Spleen (tissue), 11 donors: ENCODE data around the gene UBE2E2. TPM values are rescaled to one million over a fixed set of nuclear protein-coding genes. Genes with fewer than 3 reads are reported as not detected.

ENCODE experiments used
- DNase-seq: peaks from one replicate; pipeline ENCODE4 v3.0.0-alpha.2; 2020
- H3K27ac ChIP-seq, 8 donors: fragments of 200-600 bp; sonication (generic) in 7 of 8; 1 replicate in 4 of 8; 2 replicates in 4 of 8; pipeline versions ENCODE4 v1.5.0 to v1.8.0; 2016 to 2021; ENCODE audit warnings: inconsistent platforms in 4 of 8, mild to moderate bottlenecking in 4 of 8, moderate library complexity in 1 of 8
- H3K27me3 ChIP-seq, 7 donors: fragments of 200-600 bp; sonication (generic) in 6 of 7; replicated peaks in 1 of 7; 1 replicate in 4 of 7; 2 replicates in 3 of 7; pipeline versions ENCODE4 v1.5.0 to v1.8.0; 2016 to 2021; ENCODE audit warnings: inconsistent platforms in 3 of 7, mild to moderate bottlenecking in 1 of 7
- H3K36me3 ChIP-seq, 6 donors: fragments of 200-600 bp; sonication (generic) in 5 of 6; 1 replicate in 4 of 6; 2 replicates in 2 of 6; pipeline versions ENCODE4 v1.5.0 to v1.8.0; 2016 to 2021; ENCODE audit warnings: inconsistent platforms in 2 of 6
- H3K4me1 ChIP-seq, 6 donors: fragments of 200-600 bp; sonication (generic) in 5 of 6; 1 replicate in 3 of 6; 2 replicates in 3 of 6; pipeline versions ENCODE4 v1.5.0 to v1.8.0; 2016 to 2021; ENCODE audit warnings: inconsistent platforms in 3 of 6
- H3K4me3 ChIP-seq, 8 donors: fragments of 200-600 bp; sonication (generic) in 7 of 8; 1 replicate in 4 of 8; 2 replicates in 4 of 8; pipeline versions ENCODE4 v1.5.0 to v1.8.0; 2016 to 2021; ENCODE audit warnings: inconsistent platforms in 4 of 8, mild to moderate bottlenecking in 4 of 8, moderate library complexity in 2 of 8
- H3K9me3 ChIP-seq, 8 donors: fragments of 200-600 bp; sonication (generic) in 7 of 8; 1 replicate in 4 of 8; 2 replicates in 4 of 8; pipeline versions ENCODE4 v1.5.0 to v1.8.0; 2016 to 2021; ENCODE audit warnings: inconsistent platforms in 4 of 8
- POLR2A ChIP-seq, 3 donors: fragments of 450-650 bp; IDR thresholded peaks; one replicate each; pipeline ENCODE4 v1.5.1; 2017; ENCODE audit warnings: antibody characterized with exemption in 3 of 3, mild to moderate bottlenecking in 1 of 3
- POLR2AphosphoS5 ChIP-seq, 3 donors: sonication (generic); formaldehyde crosslinking; IDR thresholded peaks; one replicate each; pipeline ENCODE4 v1.5.1; 2017; ENCODE audit warnings: antibody characterized with exemption in 3 of 3
- WGBS, 5 donors: extraction: QIAGEN DNeasy Blood & Tissue Kit in 3 of 5; methylation state at CpG; one replicate each; pipeline versions ENCODE4 v1.1.5 to v1.1.7; 2013 to 2018; 5-methylcytosine and 5-hydroxymethylcytosine counted together
- intact Hi-C: fragments of 100-400 bp; cut with DNase I; formaldehyde crosslinking; loops from one replicate; pipeline ENCODE4 v1.15.0; 2023; ENCODE audit warnings: low total_unique reads
- polyA plus RNA-seq, 3 donors: library from polyadenylated mRNA; stranded (reverse); fragments of 200-250 nt; gene quantifications; one replicate each; pipeline ENCODE4 v1.2.1, GENCODE V29; 2013
- total RNA-seq, 7 donors: library from RNA; depleted of rRNA in 3 of 7; stranded (reverse); fragments of >200 nt in 3 of 7; fragmentation: NEBNext Ultra II Directional in 4 of 7; extraction: Animal tissue kit (Norgen Biotek cat#: 25700) in 4 of 7; gene quantifications; one replicate each; pipeline versions ENCODE4 v1.1.0 to v1.2.1, GENCODE V29; 2016 to 2021
- TF ChIP-seq, protein P1 (sequence below), 11 experiments: fragments of 200-600 bp in 7 of 11; fragments of 450-650 bp in 4 of 11; sonication (generic) in 4 of 11; IDR thresholded peaks in 8 of 11; conservative IDR thresholded peaks in 3 of 11; 1 replicate in 7 of 11; 2 replicates in 4 of 11; pipeline versions ENCODE4 v1.4.0 to v1.8.0; 2016 to 2021; ENCODE audit warnings: antibody characterized with exemption in 11 of 11, inconsistent platforms in 4 of 11, mild to moderate bottlenecking in 1 of 11
- donor health status: healthy with polysubstance abuse.
- donor health status: DM: no; HTN: no; CAD: no; lungs with moderate emphysema.
- donor health status: DM: no; HTN: no; CAD: no.
- donor health status: Bipolar disorder and iron deficiency.
- donor health status: healthy.
- donor health status: DM: no; HTN: no; CAD: no.
- donor health status: DM: yes; HTN: yes; CAD: no.

UBE2E2 gene
- total and polyA plus RNA-seq, 10 donors: 27.9 to 87.6 (median 41.2) TPM

- 71 to 94% (median 86%) methylated on average over 4 of the region's 4 CpGs for WGBS, 5 donors
- H3K27ac ChIP-seq: no peak overlapping the region
- TF ChIP-seq POLR2A (IDR thresholded peaks at IDR 0.05) (no peak), POLR2AphosphoS5 (IDR thresholded peaks at IDR 0.05) (no peak)
- TF ChIP-seq, protein P1, sequence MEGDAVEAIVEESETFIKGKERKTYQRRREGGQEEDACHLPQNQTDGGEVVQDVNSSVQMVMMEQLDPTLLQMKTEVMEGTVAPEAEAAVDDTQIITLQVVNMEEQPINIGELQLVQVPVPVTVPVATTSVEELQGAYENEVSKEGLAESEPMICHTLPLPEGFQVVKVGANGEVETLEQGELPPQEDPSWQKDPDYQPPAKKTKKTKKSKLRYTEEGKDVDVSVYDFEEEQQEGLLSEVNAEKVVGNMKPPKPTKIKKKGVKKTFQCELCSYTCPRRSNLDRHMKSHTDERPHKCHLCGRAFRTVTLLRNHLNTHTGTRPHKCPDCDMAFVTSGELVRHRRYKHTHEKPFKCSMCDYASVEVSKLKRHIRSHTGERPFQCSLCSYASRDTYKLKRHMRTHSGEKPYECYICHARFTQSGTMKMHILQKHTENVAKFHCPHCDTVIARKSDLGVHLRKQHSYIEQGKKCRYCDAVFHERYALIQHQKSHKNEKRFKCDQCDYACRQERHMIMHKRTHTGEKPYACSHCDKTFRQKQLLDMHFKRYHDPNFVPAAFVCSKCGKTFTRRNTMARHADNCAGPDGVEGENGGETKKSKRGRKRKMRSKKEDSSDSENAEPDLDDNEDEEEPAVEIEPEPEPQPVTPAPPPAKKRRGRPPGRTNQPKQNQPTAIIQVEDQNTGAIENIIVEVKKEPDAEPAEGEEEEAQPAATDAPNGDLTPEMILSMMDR (IDR thresholded peaks at IDR 0.05 in 8 of 11, conservative IDR thresholded peaks at IDR 0.05 in 3 of 11): no peak
- H3K9me3 ChIP-seq: peaks cover 0 to 39% (median 35%) of the 10 kb centered on the region in 8 donors
- H3K4me3 ChIP-seq: no peak overlapping the region
- peaks cover 0 to 27% (median 0%) of the 10 kb centered on the region in 6 donors for H3K36me3 ChIP-seq
- no peak for DNase-seq
- intact Hi-C loops: no loop called here
- H3K4me1 ChIP-seq: peaks cover 0 to 7% (median 0%) of the 10 kb centered on the region in 6 donors
- no peaks in the 10 kb centered on the region for H3K27me3 ChIP-seq
Measured at GRCh38 chr3:23484386-23484785, 281.3 kb downstream of the UBE2E2 start.

DNA sequence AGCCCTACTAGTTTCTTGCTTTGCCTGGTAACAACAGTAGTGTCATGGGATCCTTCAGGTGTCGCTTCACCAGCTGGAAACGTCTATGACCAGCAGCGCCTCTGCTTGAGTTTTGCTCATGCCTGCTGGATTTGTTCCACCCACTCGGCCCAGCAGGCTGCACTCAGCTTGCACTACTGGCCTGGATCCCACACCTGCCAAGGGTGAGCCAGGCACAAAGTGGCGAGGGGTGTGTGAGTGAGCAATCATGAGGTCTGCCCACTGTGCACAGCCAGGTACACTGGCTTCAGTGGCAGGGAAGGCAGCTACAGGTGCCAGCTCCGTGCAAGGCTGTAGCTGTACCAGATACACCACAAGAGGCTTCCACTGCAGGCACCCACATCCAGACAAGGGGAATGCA, 282.8 kb downstream of the UBE2E2 start:
- no peak overlapping the region for H3K4me3 ChIP-seq
- no peak overlapping the region for H3K27ac ChIP-seq
- peaks cover 0 to 7% (median 0%) of the 10 kb centered on the region in 6 donors for H3K4me1 ChIP-seq
- peak; percentile 62 for DNase-seq
- peaks cover 0 to 17% (median 0%) of the 10 kb centered on the region in 6 donors for H3K36me3 ChIP-seq
- H3K27me3 ChIP-seq: no peaks in the 10 kb centered on the region
- TF ChIP-seq, protein P1 (IDR thresholded peaks at IDR 0.05 in 8 of 11, conservative IDR thresholded peaks at IDR 0.05 in 3 of 11): no peak
- no peak for TF ChIP-seq POLR2A (IDR thresholded peaks at IDR 0.05)
- no peak for TF ChIP-seq POLR2AphosphoS5 (IDR thresholded peaks at IDR 0.05)
- peaks cover 0 to 28% (median 25%) of the 10 kb centered on the region in 8 donors for H3K9me3 ChIP-seq
- intact Hi-C loops: no loop called here
- WGBS, 5 donors: 81 to 99% (median 95%) methylated on average over 5 to 6 of the region's 6 CpGs

- no peak overlapping the region for H3K27ac ChIP-seq
- peaks cover 0 to 28% (median 25%) of the 10 kb centered on the region in 8 donors for H3K9me3 ChIP-seq
- TF ChIP-seq, protein P1 (IDR thresholded peaks at IDR 0.05 in 8 of 11, conservative IDR thresholded peaks at IDR 0.05 in 3 of 11): no peak
- TF ChIP-seq POLR2A (IDR thresholded peaks at IDR 0.05) (no peak), POLR2AphosphoS5 (IDR thresholded peaks at IDR 0.05) (peak in 1 of 3 donors; percentile 9)
- WGBS, 5 donors: 76 to 99% (median 94%) methylated on average over 7 to 9 of the region's 9 CpGs
- H3K36me3 ChIP-seq: peaks cover 0 to 17% (median 0%) of the 10 kb centered on the region in 6 donors
- peaks cover 0 to 7% (median 0%) of the 10 kb centered on the region in 6 donors for H3K4me1 ChIP-seq
- no peaks in the 10 kb centered on the region for H3K27me3 ChIP-seq
- peak; percentile 56 for DNase-seq
- H3K4me3 ChIP-seq: no peak overlapping the region
- intact Hi-C loops: no loop called here
Measured at GRCh38 chr3:23487015-23487414, 283.9 kb downstream of the UBE2E2 start.

- intact Hi-C loops: no loop called here
- peaks cover 0 to 7% (median 0%) of the 10 kb centered on the region in 6 donors for H3K4me1 ChIP-seq
- peaks cover 0 to 28% (median 25%) of the 10 kb centered on the region in 8 donors for H3K9me3 ChIP-seq
- no peak overlapping the region for H3K27ac ChIP-seq
- no peak for DNase-seq
- WGBS, 5 donors: 86 to 93% (median 90%) methylated on average over 3 of the region's 3 CpGs
- H3K4me3 ChIP-seq: no peak overlapping the region
- no peaks in the 10 kb centered on the region for H3K27me3 ChIP-seq
- H3K36me3 ChIP-seq: peaks cover 0 to 17% (median 0%) of the 10 kb centered on the region in 6 donors
- no peak for TF ChIP-seq POLR2A (IDR thresholded peaks at IDR 0.05)
Measured at GRCh38 chr3:23488618-23489017, 285.5 kb downstream of the UBE2E2 start.
